Measurements from ENCODE around the gene IL11RA.
A peak's percentile ranks its signal among the peaks of the same experiment; 100 is the strongest.

The IL11RA gene

DNA sequence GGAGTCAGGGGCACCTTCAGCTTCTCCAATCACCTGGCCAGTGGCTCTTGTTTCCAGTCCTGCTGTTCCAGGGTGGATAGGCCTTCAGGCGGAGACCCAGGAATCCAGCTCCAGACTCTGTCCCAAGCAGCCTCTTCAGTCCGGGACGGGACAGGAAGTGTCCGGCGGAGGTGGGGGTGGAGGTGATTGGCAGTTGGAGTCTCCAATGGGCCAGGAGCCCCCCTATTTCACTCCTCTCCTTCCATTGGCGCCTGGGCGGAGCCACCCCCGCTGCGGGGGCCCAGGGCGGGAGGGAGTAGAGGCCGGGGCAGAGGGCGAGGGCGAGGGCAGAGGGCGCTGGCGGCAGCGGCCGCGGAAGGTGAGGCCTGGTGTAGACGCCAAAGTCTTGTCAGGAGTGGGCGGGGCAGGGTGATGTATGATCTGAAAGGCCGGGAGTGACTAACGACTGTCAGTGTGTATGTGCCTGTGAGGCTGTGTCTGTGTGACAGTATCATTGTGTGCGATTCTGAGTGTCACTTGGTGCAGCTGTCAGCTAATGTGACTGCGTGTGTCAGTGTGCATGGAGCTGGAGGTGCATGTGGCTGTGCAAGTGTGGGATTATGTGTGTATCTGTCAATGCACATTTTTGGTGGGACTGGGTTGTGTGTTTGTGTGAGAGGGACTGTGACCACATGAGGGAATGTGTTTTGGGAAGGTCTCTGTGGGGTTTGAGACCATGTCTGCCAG, at the start of gene IL11RA:
Gene IL11RA, plus strand, starts transcription at position 310 of the 726 bp plus-strand sequence. CDS start 3,033 bp downstream, outside the sequence.
- Histone ChIP-seq H3K27me3 (no peaks in the 10 kb centered on the region), H3K4me2 (peak within 1 kb of the TSS; percentile 1; the same call in 1 of the 2 replicates), H3K9ac (no peak within 1 kb of the TSS), H3K9me3 (no peaks in the 10 kb centered on the region), H3K36me3 (peaks cover 36% of the 10 kb centered on the region), H3K27ac (no peak within 1 kb of the TSS), H3K4me3 (no peak within 1 kb of the TSS), H3K4me1 (peaks cover 36% of the 10 kb centered on the region), H4K20me1 (peaks cover 18% of the 10 kb centered on the region)
- no peak for TF ChIP-seq Cebpa-rat (IDR thresholded peaks at IDR 0.05)

GRCh38 chr9:34603610-34604231, 48.3 kb upstream of the IL11RA start:
- Histone ChIP-seq H3K27ac (no peak overlapping the region), H3K4me2 (no peak overlapping the region), H4K20me1 (no peaks in the 10 kb centered on the region), H3K36me3 (no peaks in the 10 kb centered on the region), H3K9ac (no peak overlapping the region), H3K4me1 (no peaks in the 10 kb centered on the region), H3K27me3 (no peaks in the 10 kb centered on the region), H3K9me3 (no peaks in the 10 kb centered on the region), H3K4me3 (no peak overlapping the region)
- no peak for TF ChIP-seq Cebpa-rat (IDR thresholded peaks at IDR 0.05)

- Histone ChIP-seq H3K27me3 (no peaks in the 10 kb centered on the region), H4K20me1 (no peaks in the 10 kb centered on the region), H3K4me1 (peaks cover 12% of the 10 kb centered on the region), H3K9me3 (no peaks in the 10 kb centered on the region), H3K4me2 (no peak overlapping the region), H3K4me3 (no peak overlapping the region), H3K9ac (no peak overlapping the region), H3K36me3 (peaks cover 10% of the 10 kb centered on the region; the same call in 1 of the 2 replicates), H3K27ac (no peak overlapping the region)
- TF ChIP-seq Cebpa-rat (IDR thresholded peaks at IDR 0.05) = no peak
These were observed 45.8 kb upstream of the IL11RA start for GRCh38 chr9:34606190-34606589.

- no peak overlapping the region for H3K27ac ChIP-seq
- peaks cover 10% of the 10 kb centered on the region; the same call in 1 of the 2 replicates for H3K36me3 ChIP-seq
- H3K4me3 ChIP-seq = no peak overlapping the region
- no peaks in the 10 kb centered on the region for H4K20me1 ChIP-seq
- no peaks in the 10 kb centered on the region for H3K9me3 ChIP-seq
- no peak for TF ChIP-seq Cebpa-rat (IDR thresholded peaks at IDR 0.05)
- H3K9ac ChIP-seq = no peak overlapping the region
- H3K4me1 ChIP-seq = peaks cover 16% of the 10 kb centered on the region
- no peaks in the 10 kb centered on the region for H3K27me3 ChIP-seq
- H3K4me2 ChIP-seq = no peak overlapping the region
These were observed 45.1 kb upstream of the IL11RA start for GRCh38 chr9:34606905-34607304.

GRCh38 chr9:34607331-34607730, 44.7 kb upstream of the IL11RA start:
- peaks cover 10% of the 10 kb centered on the region; the same call in 1 of the 2 replicates for H3K36me3 ChIP-seq
- no peak overlapping the region for H3K4me3 ChIP-seq
- no peaks in the 10 kb centered on the region for H3K27me3 ChIP-seq
- H3K4me2 ChIP-seq = no peak overlapping the region
- H3K27ac ChIP-seq = no peak overlapping the region
- H3K4me1 ChIP-seq = peaks cover 16% of the 10 kb centered on the region
- TF ChIP-seq Cebpa-rat (IDR thresholded peaks at IDR 0.05) = no peak
- no peak overlapping the region for H3K9ac ChIP-seq
- H3K9me3 ChIP-seq = no peaks in the 10 kb centered on the region
- no peaks in the 10 kb centered on the region for H4K20me1 ChIP-seq

- no peak for TF ChIP-seq Cebpa-rat (IDR thresholded peaks at IDR 0.05)
- H3K4me3 ChIP-seq = peak overlapping the region; percentile 85
- H3K27me3 ChIP-seq = no peaks in the 10 kb centered on the region
- H3K27ac ChIP-seq = peak overlapping the region; percentile 96
- peaks cover 20% of the 10 kb centered on the region for H3K4me1 ChIP-seq
- H3K9ac ChIP-seq = 0 out of 2 replicates have a peak overlapping the region, but pooled peaks have one; percentile 96
- H3K9me3 ChIP-seq = no peaks in the 10 kb centered on the region
- H4K20me1 ChIP-seq = no peaks in the 10 kb centered on the region
- H3K36me3 ChIP-seq = peaks cover 15% of the 10 kb centered on the region; the same call in 1 of the 2 replicates
- peak overlapping the region; percentile 92 for H3K4me2 ChIP-seq
These were observed 41.4 kb upstream of the IL11RA start for GRCh38 chr9:34610434-34611206.

- Histone ChIP-seq H3K9me3 (no peaks in the 10 kb centered on the region), H3K4me2 (peak overlapping the region; percentile 92), H3K4me1 (peaks cover 20% of the 10 kb centered on the region), H3K4me3 (peak overlapping the region; percentile 85), H3K27ac (peak overlapping the region; percentile 96), H3K27me3 (no peaks in the 10 kb centered on the region), H3K9ac (peak overlapping the region; percentile 96), H4K20me1 (no peaks in the 10 kb centered on the region), H3K36me3 (peaks cover 19% of the 10 kb centered on the region; the same call in 1 of the 2 replicates)
- no peak for TF ChIP-seq Cebpa-rat (IDR thresholded peaks at IDR 0.05)
These were observed 40.7 kb upstream of the IL11RA start for GRCh38 chr9:34611251-34611810.

DNA sequence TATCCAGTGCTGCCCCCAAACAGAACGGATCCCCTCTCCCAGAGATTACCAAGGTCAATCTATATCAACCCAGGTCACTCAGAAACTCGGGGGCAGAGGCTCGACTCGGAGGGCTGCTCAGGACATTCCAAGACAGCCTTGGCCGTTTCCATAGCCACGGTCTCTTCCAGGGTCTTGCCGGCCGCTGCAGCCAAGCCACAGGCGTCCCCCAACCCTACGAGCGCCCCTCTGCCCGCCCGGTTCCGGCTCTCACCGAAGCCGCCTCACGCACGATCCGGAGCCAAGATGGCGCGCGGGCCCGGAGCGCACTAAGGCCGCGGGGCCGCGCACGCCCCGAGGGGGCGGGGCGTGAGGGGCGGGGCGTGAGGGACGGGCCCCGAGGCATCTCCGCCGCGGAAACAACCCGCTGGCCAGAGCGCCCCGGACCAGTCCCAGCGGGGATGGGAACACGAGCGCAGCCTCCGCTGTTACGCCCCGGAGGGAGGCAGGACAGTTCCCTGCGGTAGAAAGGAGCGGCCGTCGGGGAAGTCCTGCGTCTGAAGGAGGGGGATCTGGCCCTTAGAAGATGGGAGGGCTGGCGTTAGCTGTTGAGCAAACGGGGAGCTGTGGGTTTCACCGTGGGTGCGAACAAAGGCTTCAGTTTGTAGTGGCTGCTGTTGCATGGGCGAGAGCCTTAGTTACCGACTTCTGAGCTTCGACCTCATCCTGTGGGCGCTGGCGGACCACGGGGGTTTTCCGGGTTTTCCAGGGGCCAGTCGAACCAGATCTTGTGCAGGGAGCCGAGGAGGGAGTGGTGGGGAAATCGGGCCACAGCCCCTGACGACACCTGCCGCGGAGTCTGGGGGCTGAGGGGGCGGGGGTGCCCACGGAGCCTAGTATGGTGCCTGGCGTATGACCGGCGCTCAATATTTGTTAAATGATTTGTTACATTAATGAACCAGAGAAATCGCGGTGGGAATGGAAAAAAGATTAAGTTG, 39.9 kb upstream of the IL11RA start, which contains the start of gene RPP25L:
Gene RPP25L, minus strand, starts transcription at position 287 of the 977 bp plus-strand sequence. CDS start 801 bp downstream, outside the sequence.
- peak within 1 kb of the TSS; percentile 96 for H3K27ac ChIP-seq
- H3K4me1 ChIP-seq = peaks cover 20% of the 10 kb centered on the region
- H3K4me2 ChIP-seq = peak within 1 kb of the TSS; percentile 92
- TF ChIP-seq Cebpa-rat (IDR thresholded peaks at IDR 0.05) = no peak
- peak within 1 kb of the TSS; percentile 96 for H3K9ac ChIP-seq
- no peaks in the 10 kb centered on the region for H3K9me3 ChIP-seq
- H3K27me3 ChIP-seq = no peaks in the 10 kb centered on the region
- H3K4me3 ChIP-seq = peak within 1 kb of the TSS; percentile 85
- no peaks in the 10 kb centered on the region for H4K20me1 ChIP-seq
- peaks cover 26% of the 10 kb centered on the region; the same call in 1 of the 2 replicates for H3K36me3 ChIP-seq

Data from BLaER1 (cell line).